MCF 10A (cell line): ENCODE results near the gene GPR25. TPM values are rescaled to one million over a fixed set of nuclear protein-coding genes. Genes with fewer than 3 reads are reported as not detected.

Experiments
- Bru-seq: library from RNA; stranded (reverse); fragments of 400-500 nt; gene quantifications from one replicate; lab custom pipeline; 2021; lab: Mats Ljungman, UMichigan
- BruChase-seq, 2 experiments: library from RNA; stranded (reverse); fragments of 400-500 nt; gene quantifications; one replicate each; lab custom pipeline; 2021; lab: Mats Ljungman, UMichigan
- BruUV-seq: library from RNA; stranded (reverse); fragments of 400-500 nt; replicated peaks from 2 replicates; lab custom pipeline; 2021; lab: Mats Ljungman, UMichigan
- CTCF ChIA-PET: fragments of 300-600 bp; sonication (Branson Sonifier 250); formaldehyde crosslinking; extraction: SDS; loops from one replicate; lab custom pipeline; 2021; ENCODE audit warnings: antibody characterized with exemption, inconsistent platforms; lab: Yijun Ruan, JAX
- POLR2A ChIA-PET: fragments of 300-600, 350-650 bp; sonication (Branson Sonifier 250); formaldehyde crosslinking; extraction: SDS; loops from one replicate; lab custom pipeline; 2020; ENCODE audit warnings: antibody characterized with exemption, inconsistent platforms; lab: Yijun Ruan, JAX
- DNase-seq: peaks from one replicate; pipeline ENCODE4 v3.0.0-alpha.2; 2018; ENCODE audit not compliant: unreplicated experiment
- H3K27ac Mint-ChIP-seq: one replicate; pipeline ENCODE4 v1.8.0; 2022; ENCODE audit warnings: mild to moderate bottlenecking, low read depth, mixed read lengths; ENCODE audit not compliant: unreplicated experiment
- H3K27me3 Mint-ChIP-seq: one replicate; pipeline ENCODE4 v1.8.0; 2022; ENCODE audit warnings: mixed read lengths; ENCODE audit not compliant: insufficient read depth, unreplicated experiment
- H3K36me3 Mint-ChIP-seq: one replicate; pipeline ENCODE4 v1.8.0; 2022; ENCODE audit warnings: mild to moderate bottlenecking, moderate library complexity, mixed read lengths; ENCODE audit not compliant: insufficient read depth, unreplicated experiment
- H3K4me1 Mint-ChIP-seq: one replicate; pipeline ENCODE4 v1.8.0; 2022; ENCODE audit warnings: mixed read lengths; ENCODE audit not compliant: insufficient read depth, unreplicated experiment
- H3K4me3 Mint-ChIP-seq: one replicate; pipeline ENCODE4 v1.8.0; 2022; ENCODE audit warnings: mild to moderate bottlenecking, moderate library complexity, mixed read lengths; ENCODE audit not compliant: unreplicated experiment
- H3K9me3 Mint-ChIP-seq: one replicate; pipeline ENCODE4 v1.8.0; 2022; ENCODE audit warnings: mixed read lengths; ENCODE audit not compliant: unreplicated experiment
- CTCF ChIP-seq: fragments of 200-600 bp; IDR thresholded peaks from one replicate; pipeline ENCODE4 v1.8.0; 2022; ENCODE audit warnings: antibody characterized with exemption, mild to moderate bottlenecking; ENCODE audit not compliant: unreplicated experiment
- intact Hi-C: fragments of 100-400 bp; cut with micrococcal nuclease; formaldehyde crosslinking; loops from 2 replicates; pipeline ENCODE4 v1.14.1; 2022
- long read RNA-seq: library from polyadenylated mRNA; stranded (forward); transcript quantifications from one replicate; pipeline ENCODE4 v2.0.0, GENCODE V29; 2022
- total RNA-seq: library from RNA; stranded (reverse); gene quantifications from 2 replicates; pipeline ENCODE4 v1.2.3, GENCODE V29; 2022

GPR25 gene, protein sequence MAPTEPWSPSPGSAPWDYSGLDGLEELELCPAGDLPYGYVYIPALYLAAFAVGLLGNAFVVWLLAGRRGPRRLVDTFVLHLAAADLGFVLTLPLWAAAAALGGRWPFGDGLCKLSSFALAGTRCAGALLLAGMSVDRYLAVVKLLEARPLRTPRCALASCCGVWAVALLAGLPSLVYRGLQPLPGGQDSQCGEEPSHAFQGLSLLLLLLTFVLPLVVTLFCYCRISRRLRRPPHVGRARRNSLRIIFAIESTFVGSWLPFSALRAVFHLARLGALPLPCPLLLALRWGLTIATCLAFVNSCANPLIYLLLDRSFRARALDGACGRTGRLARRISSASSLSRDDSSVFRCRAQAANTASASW
- 0.25 and 0.68 TPM in 2 replicates for total RNA-seq
- Bru-seq, nascent RNA, result percentile 40 among the genes with signal in this experiment
- BruChase-seq, experiment 1, labeled RNA remaining after a 6-hour chase, result percentile 41 among the genes with signal in this experiment
- percentile 38 among the genes with signal in this experiment for BruChase-seq, experiment 2, labeled RNA remaining after a 2-hour chase
- long read RNA-seq, result 0 reads

- BruUV-seq, result no TSS peak
- Mint-ChIP-seq H3K27ac (no peak within 1 kb of the TSS), H3K4me1 (no peaks in the 10 kb centered on the region), H3K27me3 (peaks cover 27% of the 10 kb centered on the region), H3K36me3 (peaks cover 1% of the 10 kb centered on the region), H3K4me3 (no peak within 1 kb of the TSS), H3K9me3 (no peaks in the 10 kb centered on the region)
- CTCF ChIA-PET, result no interaction called here
- intact Hi-C loops, result no loop called here
- DNase-seq, result no peak
- POLR2A ChIA-PET, result interaction anchor here (0.8 to 1.6 kb wide), 2 partner anchors 10 to 18 kb away, joined by 3 to 5 read pairs; no protein-coding TSS in a partner anchor
- no peak for TF ChIP-seq CTCF
These were observed at the start of gene GPR25 for GRCh38 chr1:200872446-200873115. TSS of gene GPR25 (plus strand) at chr1:200872981. CDS start at chr1:200873038, 57 bp downstream.

DNA sequence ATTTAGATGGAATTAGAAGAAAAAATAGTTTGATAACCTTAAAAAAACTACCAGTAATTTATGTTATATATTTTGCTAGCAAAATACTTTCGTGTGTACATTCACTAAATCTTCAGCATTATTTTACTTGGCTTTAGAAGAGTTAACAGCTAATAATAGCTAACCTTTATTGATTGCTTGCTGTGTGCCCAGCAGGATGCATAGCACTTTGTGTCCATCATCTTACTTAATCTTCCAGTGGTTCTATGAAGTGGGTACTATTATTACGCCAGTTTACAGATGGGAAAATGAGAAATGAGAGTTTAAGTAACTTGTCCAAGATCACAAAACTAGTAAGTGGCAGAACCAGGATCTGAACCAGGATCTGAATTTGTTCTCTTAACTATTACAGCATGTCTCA lies 41.7 kb upstream of the GPR25 start:
- Mint-ChIP-seq H3K4me3 (no peak overlapping the region), H3K27ac (peak overlapping the region; percentile 30), H3K36me3 (peaks cover 43% of the 10 kb centered on the region), H3K9me3 (no peaks in the 10 kb centered on the region), H3K27me3 (no peaks in the 10 kb centered on the region), H3K4me1 (peaks cover 7% of the 10 kb centered on the region)
- TF ChIP-seq CTCF, result no peak
- BruUV-seq, result no TSS peak
- ChIA-PET POLR2A (interaction anchor here (0.9 to 2.7 kb wide), 3 partner anchors 11 to 209 kb away, joined by 3 to 11 read pairs (median 4); no protein-coding TSS in a partner anchor), CTCF (interaction anchor here (0.6 to 9.5 kb wide), 5 partner anchors 27 to 208 kb away, joined by 3 to 84 read pairs (median 3); partner anchors contain the start of gene KIF14)
- DNase-seq, result no peak
- intact Hi-C loops, result no loop called here

- TF ChIP-seq CTCF, result no peak
- H3K4me3 Mint-ChIP-seq, result no peak overlapping the region
- BruUV-seq, result no TSS peak
- ChIA-PET CTCF (interaction anchor here (0.9 to 9.5 kb wide), 3 partner anchors 188 to 212 kb away, joined by 3 to 84 read pairs (median 3); partner anchors contain the start of gene KIF14), POLR2A (interaction anchor here (1.7 kb wide), 1 partner anchor 213 kb away, joined by 9 read pairs; no protein-coding TSS in a partner anchor)
- H3K4me1 Mint-ChIP-seq, result peaks cover 18% of the 10 kb centered on the region
- no peaks in the 10 kb centered on the region for H3K27me3 Mint-ChIP-seq
- H3K27ac Mint-ChIP-seq, result peak overlapping the region; percentile 0
- no peaks in the 10 kb centered on the region for H3K9me3 Mint-ChIP-seq
- DNase-seq, result no peak
- intact Hi-C loops, result no loop called here
- H3K36me3 Mint-ChIP-seq, result peaks cover 39% of the 10 kb centered on the region
These were observed 38.4 kb upstream of the GPR25 start for GRCh38 chr1:200834383-200834782.
